ENCODE data around the gene PCSK1N.
"Not testable (repeated sequence)": the region's sequence is repeated elsewhere in the genome, so short reads cannot be mapped to it uniquely, and the experiment has no call there.

Gene PCSK1N

GRCh38 chrX:48819394-48819793 lies 16.0 kb downstream of the PCSK1N start:
- DNase-seq, result not testable (repeated sequence)

GRCh38 chrX:48818866-48819265 lies 16.5 kb downstream of the PCSK1N start:
- DNase-seq, result no peak

GRCh38 chrX:48818098-48818497 lies 17.3 kb downstream of the PCSK1N start:
- no peak for DNase-seq

GRCh38 chrX:48816014-48816810 lies 19.2 kb downstream of the PCSK1N start:
- no peak for DNase-seq

- no peak for DNase-seq
These were observed 20.1 kb downstream of the PCSK1N start for GRCh38 chrX:48815266-48815665.

- DNase-seq, result no peak
These were observed 20.7 kb downstream of the PCSK1N start for GRCh38 chrX:48814722-48815121.

GRCh38 chrX:48813644-48814043 lies 21.8 kb downstream of the PCSK1N start:
- DNase-seq, result no peak

- no peak for DNase-seq
These were observed 29.3 kb downstream of the PCSK1N start for GRCh38 chrX:48806081-48806480.

- no peak for DNase-seq
These were observed 32.6 kb downstream of the PCSK1N start for GRCh38 chrX:48802905-48803200.

GRCh38 chrX:48802089-48802904 lies 33.1 kb downstream of the PCSK1N start:
- peak; percentile 84 for DNase-seq

GRCh38 chrX:48801280-48802088 lies 33.9 kb downstream of the PCSK1N start, which contains the start of gene HDAC6:
HDAC6 (plus strand) TSS chrX:48802067; CDS start chrX:48802693, 626 bp downstream.
- peak; percentile 99 for DNase-seq

GRCh38 chrX:48800574-48801279 lies 34.7 kb downstream of the PCSK1N start:
- DNase-seq, result no peak

GRCh38 chrX:48798318-48798717 lies 37.1 kb downstream of the PCSK1N start:
- no peak for DNase-seq

- DNase-seq, result no peak
These were observed 40.4 kb downstream of the PCSK1N start for GRCh38 chrX:48794911-48795515.

- DNase-seq, result no peak
These were observed 41.0 kb downstream of the PCSK1N start for GRCh38 chrX:48794340-48794910.

- DNase-seq, result no peak
These were observed 41.5 kb downstream of the PCSK1N start for GRCh38 chrX:48793935-48794334.

- no peak for DNase-seq
These were observed 43.2 kb downstream of the PCSK1N start for GRCh38 chrX:48792219-48792618.

GRCh38 chrX:48791063-48791820 lies 44.2 kb downstream of the PCSK1N start:
- no peak for DNase-seq

- DNase-seq, result no peak
These were observed 44.9 kb downstream of the PCSK1N start for GRCh38 chrX:48790477-48790876.

GRCh38 chrX:48789366-48790220 lies 45.8 kb downstream of the PCSK1N start:
- DNase-seq, result no peak
